GM18520 (cell line): ENCODE results near the gene CD63.

Source experiments
- ATAC-seq: cut with Tn5 transposase; IDR thresholded peaks from one replicate; pipeline ENCODE4 v1.9.1; 2021; ENCODE audit not compliant: unreplicated experiment

Gene CD63

DNA sequence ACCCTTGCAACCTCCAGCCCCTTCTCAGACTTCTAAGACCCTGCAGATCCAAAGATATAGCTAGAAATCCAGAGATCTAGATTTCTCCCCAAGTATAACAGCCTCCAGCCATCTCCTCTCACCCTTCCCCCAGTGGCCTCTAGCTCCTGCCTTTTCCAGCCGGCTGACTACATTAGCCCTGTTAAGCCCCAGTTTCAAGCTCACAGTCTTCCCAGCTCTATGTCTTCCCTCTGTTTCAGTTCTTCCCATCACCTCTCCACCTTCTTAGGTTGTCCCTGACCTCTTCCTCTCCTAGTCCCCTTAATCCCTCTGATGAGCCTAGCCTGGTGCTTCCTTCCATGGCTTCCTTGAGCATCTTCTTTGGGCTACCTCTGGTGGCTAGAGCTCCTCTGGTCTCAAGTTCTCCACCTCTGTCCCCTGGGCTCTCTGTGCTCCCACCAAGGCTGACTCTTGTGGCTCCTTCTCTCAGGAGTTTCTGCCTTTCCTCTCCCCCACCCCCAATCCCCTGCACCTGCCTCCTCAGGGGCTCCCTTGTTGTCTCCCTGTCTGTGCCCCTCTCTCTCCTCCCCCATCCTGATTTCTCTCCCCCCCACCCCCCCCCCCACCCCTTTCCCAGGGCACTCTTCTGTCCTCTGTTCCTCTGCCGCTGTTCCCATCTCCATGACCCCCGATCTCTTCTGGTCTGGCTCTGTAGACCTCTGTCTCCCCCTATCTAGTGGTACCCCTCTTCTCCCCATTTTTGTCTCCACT lies 13.3 kb upstream of the CD63 start:
- ATAC-seq = no peak

DNA sequence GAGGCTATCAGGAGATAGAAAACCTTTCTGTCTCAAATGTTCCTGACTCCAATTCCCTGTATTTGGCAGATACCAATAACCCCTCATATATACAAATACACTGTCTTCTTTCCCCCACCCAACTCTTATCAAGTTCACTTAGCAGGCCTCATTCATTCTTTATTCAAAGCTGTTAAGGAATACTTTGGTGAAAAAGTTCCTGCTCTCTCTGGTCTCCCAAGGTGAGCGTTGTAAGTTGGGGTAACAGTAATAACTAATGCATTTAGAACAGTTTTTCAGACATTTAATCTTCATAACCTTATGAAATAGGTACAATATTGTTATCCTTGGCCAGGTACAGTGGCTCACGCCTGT lies 10.2 kb upstream of the CD63 start:
- no peak for ATAC-seq

DNA sequence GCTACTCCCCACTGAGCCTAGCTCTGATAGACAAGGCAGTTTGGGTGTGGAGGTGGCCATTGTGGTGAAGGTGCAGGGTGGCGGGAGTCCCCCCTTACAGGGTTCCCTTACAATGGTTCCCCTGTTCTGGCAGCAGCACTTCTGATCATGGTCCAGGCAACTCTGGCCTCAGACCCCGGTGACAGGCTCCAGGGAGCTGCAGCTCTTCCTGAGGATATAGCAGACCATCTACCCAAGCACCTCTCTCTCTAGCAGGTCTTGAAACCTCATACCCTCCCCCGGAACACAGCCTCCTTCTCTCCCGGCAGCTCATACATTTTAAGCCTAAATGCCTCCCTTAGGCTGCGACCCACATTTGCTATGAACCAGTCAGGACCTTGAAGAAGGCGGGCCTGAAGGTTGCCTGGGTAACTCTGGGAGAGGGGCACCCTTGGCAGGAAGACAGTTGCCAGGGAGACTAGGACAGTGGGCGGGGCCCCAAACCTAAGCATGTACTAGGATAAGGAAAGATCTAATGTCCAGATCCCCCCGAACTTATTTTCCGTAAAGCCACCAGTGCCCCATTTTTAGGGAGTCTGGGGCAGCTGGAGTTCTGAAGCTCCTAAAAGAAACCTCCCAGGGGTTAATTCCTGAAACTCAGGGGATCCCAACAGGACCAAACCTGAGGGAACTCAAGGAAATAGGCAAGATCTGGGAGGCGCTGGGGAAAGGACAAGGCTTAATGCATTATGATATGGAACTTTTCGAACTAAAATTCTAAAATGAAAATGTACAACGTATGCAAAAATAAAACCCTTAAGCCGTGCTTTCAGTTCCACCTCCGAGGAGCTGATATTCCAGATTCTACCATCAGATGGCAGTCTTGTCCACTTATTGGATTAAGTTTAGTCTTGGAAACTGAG lies 9.6 kb upstream of the CD63 start:
- ATAC-seq = peak; percentile 75

DNA sequence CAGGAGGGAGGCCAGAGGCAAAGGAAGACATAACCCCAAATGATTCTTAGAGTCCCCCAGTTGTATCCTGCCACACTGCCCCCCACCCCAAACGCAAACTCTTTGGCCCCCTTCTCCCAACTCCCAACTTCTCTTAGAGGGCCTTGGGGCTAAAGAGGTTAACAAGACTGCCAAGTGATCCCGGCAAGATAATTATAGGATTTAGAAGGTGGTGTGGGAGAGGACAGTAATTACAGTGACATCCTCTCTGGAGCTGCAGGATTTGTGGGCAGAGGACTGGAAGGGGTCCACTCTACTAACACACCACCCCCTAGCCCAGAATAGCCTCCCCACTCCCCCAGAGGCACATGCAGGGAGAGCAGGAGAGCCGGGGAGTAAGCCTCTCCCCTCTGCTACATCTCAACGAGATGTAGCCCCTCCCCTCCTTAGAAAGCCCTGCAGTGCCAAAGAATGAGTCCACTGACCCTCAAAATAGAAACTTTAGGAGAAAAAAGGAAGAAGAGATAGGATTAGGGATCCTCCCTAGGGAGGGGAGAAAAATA lies 8.8 kb upstream of the CD63 start:
- no peak for ATAC-seq

DNA sequence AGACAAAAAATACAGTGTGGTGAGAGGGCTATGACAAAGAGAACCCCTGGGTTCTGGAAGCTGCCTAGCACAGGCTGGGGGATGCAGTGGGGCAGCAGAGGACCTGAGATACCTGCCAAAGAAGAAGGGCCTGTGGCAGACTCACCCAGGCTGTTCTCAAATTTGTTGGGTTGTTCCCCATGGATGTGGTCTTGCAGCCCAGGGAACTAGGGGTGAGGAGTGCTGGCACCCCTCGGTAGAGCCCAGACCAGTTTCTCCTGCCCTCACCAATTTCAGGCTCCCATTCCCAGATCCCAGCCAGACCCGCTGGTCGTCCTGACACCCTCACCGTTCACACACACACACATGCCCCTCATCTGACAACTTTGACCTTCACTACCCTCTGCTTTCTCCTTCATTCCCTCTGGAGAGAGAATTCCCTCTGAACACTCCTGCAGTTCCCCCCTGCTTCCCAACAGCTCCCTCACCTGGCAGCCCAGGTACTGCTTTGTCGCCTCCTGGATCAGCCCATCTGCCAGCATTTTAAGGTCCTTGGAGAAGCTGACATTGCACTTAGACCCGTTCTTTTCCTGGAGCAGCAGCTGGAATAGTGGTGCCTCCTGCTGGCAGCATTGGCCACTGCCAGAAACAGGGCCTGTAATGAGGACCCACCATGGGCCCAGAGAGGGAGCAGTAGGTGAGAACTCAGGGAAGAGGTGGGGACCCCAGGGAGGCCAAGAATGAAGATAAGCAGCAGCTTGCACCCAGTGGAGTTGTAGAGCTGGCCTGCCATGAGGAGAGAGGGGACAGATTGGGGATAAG lies 8.2 kb upstream of the CD63 start:
- ATAC-seq = no peak

DNA sequence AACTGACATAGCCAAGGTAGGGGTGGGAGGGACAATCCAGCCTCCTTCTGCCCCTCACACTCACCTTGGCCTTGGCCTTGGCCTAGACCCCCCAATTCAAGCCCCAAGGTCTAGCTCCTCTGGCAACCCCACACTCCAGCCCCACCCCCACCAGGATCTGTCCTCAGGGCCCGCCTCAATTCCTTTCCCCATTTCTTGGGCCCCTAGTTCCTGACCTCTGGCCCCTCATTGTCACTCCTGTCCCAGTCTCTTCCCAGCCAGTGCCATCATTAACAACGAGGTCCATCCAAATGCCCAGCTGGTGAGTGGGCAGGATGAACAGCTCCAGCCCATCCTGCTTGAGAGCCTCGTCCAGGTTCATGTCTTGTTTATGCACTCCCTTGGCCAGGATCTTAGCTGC lies 7.3 kb upstream of the CD63 start:
- no peak for ATAC-seq

DNA sequence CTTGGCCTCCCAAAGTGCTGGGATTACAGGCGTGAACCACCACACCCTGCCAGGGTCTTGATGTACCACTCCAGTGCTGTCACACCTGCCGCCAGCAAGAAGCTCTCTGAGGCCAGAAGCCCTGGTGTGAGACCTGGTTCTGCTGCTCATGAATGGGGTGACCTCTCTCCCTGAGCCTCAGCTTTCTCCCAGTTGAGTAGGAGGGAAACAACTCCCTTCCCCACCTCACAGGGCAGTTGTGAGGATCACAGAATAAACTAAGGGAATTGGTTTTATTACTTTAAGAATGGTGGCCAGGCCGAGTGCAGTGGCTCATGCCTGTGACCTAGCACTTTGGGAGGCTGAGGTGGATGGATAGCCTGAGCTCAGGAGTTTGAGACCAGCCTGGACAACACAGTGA lies 5.8 kb upstream of the CD63 start:
- no peak for ATAC-seq

DNA sequence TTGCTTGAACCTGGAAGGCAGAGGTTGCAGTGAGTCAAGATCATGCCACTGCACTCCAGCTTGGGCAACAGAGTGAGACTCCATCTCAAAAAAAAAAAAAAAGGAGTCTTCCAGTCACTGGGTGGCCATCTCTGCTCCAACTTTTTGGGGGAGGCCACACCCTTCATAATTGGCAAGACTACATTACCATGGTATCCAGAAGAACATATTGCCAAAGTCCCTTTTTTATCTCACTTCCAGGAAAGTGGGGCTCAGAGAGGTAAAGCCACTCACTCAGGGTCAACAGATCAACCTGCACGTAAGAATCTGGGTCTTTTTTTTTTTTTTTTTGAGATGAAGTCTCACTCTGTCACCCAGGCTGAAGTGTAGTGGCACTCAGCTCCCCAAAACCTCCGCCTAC lies 5.0 kb upstream of the CD63 start:
- no peak for ATAC-seq

DNA sequence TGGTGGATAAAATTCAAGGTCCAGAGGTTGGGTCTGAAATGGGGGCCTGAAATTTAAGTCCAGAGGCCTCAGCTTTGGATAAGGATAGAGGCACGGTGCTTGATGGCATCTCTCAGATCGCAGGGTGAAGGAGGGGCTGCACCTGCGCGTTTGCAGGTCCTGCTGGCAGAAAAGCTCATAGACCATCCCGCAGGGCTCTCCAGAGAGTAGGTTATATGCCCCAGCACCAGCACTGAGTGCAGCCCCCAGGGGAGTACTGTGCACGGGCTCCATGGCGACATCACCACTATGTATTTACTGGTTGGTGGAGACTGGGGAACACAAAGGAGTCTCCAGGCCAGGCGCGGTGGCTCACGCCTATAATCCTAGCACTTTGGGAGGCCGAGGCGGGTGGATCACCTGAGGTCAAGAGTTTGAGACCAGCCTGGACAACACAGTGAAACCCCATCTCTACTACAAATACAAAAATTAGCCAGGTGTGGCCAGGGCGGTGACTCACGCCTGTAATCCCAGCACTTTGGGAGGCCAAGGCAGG lies 4.3 kb upstream of the CD63 start:
- ATAC-seq = no peak

DNA sequence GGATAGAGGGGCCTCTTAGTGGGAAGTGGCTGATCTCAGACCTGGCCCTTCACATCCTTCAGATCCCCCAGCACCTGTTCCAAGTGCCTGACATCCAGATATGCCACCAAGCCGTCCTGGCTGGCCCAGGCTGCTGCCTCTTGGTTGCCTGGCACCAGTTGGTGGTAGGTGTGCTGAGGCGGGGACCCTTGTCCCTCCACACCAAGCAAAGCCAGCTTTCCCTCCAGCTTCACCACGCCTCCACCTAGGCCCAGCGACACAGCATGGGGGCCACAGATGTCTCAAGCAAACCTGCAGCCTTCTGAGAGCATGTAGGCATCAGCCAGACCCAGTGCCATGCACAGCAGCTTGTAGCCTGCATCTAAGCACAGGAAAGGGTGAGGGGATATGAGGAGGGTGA lies 3.5 kb upstream of the CD63 start:
- no peak for ATAC-seq

DNA sequence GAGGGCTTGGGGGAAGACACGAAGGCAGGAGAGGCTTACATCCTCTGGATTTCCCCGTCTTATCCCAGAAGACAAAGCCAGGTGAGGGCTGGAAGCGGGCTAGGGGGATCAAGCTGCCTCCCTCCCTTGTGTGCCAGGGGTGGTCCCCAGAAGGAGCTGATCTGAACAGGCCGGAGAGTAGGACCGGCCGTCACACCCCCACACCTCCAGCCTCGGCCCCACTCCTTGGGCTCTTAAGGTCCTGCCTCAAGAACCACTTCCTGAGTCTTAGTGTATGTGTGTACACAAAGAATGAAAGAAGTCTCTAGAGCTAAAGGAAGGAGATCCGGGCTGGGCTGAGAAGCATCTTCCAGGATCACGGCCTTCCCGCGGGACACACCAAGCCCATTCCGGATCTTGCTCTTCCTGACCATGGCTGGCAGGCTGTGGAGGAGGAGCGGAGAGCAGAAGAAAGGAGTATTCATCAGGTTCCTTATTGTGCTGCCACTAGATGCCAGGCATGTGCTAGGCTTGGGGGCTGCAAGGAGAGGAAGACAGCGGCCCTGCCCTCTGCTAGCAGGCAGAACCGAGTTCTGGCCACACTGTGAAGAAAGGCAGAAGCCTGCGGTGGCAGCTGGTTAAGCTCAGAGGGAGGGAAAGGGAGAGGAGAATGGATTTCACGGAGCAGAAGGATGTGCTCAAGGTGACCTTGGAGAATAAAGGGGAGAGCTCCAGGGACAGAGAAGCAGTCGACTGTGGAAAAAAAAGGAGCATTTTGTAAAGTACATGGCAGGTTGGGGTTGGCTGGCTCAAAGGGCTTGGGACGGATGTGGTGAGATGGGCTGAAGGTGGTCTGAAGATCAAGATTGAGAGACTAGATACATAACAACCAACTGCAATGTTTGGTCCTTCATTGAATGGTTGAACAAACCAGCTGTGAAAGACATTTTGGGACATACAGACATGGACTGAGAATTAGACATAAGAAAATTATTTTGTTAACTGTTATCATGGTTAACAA lies 1.3 kb upstream of the CD63 start:
- peak; percentile 24 for ATAC-seq

DNA sequence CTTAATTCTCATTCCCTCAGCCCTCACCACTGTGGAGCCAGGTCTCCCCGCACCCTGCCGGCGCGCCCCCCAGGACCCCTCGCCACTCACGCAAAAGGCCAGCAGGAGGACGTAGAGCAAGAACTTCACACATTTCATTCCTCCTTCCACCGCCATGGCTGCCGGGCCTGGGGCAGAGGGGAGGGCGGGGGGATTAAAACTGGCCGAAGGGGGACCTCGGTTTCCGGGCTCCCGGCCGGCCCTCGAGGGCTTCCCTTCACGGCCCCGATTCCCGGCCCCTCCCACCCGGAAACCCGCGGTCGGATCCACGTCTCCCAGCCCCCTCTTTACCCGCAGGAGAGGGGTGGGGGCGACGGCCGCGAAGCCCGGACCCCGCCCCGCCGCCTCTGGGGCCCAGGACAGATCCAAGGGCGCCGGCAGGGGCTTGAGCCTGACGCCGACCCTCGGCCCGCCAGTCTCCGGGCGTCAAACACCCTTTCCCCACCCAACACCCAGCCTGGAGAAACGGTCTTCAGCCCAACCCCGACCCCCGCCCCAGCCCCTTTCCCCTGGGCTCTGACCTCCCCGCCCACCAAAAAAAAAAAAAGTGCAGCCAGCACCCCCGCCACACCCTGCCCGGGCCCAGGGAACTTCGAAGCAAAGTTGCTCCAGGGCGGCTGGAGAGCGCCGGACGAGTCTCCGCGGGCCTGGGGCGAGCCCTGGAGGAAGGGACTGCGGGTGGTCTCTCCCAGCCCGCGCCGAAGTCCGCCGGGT lies 447 bp downstream of the CD63 start:
- peak; percentile 13 for ATAC-seq

DNA sequence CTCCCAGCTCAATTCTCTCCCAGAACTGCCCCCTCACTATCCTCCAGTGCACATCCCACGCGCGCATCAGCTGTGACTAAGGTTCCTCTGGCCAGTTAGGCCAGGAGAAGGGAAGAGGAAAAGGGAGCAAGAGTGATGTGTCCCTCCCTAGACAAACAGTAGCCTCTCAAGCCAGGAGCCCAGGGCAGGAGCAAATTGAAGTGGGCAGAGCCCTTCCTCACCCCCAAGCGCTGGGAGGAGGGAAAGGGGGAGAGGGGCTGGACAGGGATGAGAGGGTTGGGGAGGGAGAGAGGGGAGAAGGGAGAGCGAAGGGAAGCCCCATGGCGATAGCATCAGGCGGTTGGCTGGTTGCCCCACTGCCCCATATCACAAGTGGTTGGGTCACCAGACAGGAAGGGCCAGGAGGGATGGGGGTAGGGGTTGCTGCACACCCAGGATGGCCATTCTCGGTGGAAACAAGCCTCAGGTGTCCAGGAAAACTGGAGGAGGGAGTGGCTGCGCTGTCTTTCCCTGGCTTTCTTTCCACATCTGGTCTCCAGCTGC lies 1.1 kb downstream of the CD63 start:
- ATAC-seq = no peak

DNA sequence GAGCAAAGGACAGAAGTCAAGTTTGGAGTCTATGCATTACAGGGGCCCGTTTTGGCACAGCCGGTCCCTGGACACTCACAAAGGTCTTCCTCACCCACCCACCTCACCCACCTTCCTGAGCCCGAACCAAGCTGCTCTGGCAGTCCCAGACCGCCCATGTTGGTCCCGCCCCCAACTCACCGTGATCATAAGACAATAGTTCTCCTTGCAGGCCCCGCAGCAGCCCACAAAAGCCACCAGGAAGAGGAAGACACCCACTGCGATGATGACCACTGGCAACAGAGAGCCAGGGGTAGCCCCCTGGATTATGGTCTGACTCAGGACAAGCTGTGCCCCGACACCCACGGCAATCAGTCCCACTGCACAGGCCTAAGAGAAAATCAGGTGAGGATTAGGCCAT lies 1.8 kb downstream of the CD63 start:
- ATAC-seq = no peak

DNA sequence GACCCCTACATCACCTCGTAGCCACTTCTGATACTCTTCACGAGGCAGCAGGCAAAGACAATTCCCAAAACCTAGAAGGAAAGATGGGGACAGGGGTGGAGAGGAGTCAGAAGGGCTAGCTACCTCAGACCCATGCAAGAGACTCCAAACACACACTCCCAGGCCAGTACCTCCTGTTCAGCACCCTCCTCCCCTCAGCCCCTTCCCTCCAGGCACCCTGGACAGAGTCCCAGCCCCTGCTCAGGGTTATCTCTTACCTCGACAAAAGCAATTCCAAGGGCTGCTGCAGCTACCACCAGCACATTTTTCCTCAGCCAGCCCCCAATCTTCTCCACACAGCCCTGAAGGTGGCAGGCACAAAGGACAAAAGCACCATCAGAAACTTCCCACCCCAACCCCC lies 3.3 kb downstream of the CD63 start:
- ATAC-seq = no peak

DNA sequence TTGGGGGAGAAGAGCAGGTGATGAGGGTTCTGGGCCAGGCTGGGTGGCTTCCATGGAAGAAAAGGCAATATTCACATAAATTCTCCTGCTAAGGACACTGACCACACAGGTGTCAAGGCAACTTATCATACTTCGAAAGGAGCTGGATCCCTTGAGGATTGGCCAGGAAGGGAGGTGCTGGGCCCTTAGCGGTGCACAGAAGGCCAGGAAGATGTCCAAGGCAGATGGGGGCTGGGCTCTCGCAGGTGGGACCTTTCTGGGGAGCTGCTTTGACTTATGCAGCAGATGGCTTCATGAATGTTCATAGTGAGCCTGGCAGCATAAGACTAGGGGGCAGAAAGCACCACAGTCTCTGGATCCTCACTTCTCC lies 3.9 kb downstream of the CD63 start:
- ATAC-seq = no peak

DNA sequence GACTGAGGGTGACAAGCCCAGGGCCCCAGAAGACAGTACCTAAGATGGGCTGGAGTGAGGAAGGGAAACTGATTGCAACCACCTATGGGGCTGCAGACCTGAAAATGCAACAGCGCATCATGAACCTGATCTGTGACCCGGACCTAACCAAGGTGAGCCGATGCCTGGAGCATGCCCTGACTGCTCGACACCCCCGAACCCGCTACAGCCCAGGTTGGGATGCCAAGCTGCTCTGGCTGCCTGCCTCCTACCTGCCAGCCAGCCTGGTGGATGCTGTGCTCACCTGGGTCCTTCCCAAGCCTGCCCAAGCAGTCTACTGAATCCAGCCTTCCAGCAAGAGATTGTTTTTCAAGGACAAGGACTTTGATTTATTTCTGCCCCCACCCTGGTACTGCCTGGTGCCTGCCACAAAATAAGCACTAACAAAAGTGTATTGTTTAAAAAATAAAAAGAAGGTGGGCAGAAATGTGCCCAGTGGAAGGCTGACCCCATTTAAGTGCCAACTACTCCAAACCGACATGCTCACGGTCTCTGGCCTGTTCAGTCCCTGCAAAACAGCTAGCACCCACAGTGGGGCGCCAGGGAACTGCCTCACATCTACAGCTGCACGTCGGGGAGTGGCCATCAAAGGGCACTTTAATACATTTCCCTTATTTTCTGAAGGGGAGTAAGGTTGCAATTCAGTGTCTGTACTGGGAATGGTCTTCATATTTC lies 4.4 kb downstream of the CD63 start:
- no peak for ATAC-seq

DNA sequence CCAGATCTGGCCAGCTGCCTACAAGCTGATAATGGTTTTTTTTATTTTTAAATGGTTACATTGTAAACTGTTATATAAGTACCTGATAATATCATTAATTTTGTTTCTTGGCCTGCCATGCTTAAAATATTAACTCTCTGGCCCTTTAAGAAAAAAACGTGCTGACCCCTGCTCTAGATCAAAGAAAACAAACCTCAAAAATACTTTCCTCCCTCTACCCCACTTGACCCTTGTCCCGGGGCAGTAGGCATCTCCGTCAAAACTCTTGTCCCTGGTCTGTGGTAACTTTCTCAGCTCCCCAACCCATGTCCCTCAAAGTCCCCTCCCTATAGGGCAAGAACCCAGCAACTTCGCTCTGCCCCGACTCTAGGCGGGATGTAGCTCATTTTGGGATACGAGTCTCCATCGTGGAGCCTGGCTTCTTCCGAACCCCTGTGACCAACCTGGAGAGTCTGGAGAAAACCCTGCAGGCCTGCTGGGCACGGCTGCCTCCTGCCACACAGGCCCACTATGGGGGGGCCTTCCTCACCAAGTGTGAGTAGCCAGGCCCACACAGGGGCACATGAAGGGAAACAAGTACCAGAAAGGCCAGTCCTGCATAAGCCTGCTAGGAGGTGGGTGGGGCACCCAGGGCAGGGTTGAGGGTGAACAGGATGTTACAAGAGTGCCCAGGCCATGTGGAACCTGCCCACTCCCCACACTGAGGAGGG lies 5.1 kb downstream of the CD63 start:
- ATAC-seq = no peak
